GM12878 (cell line): ENCODE measurements around the gene ARHGEF3. TPM values are rescaled to one million over a fixed set of nuclear protein-coding genes. Genes with fewer than 3 reads are reported as not detected.

Experiments
- ATAC-seq: fragments of 200-7000 bp; cut with Tn5 transposase; 3 replicates; pipeline ENCODE4 v1.9.1; 2020; ENCODE audit warnings: mild to moderate bottlenecking, moderate library complexity
- BruUV-seq: library from RNA; stranded (reverse); fragments of 400-500 nt; replicated peaks from 2 replicates; lab custom pipeline; 2021; lab: Mats Ljungman, UMichigan
- CTCF ChIA-PET: fragments of 300-600 bp; sonication (Branson Sonifier 250); formaldehyde crosslinking; extraction: SDS; loops from one replicate; lab custom pipeline; 2021; ENCODE audit warnings: inconsistent platforms; lab: Yijun Ruan, JAX
- POLR2A ChIA-PET: fragments of 350-600 bp; formaldehyde crosslinking; extraction: SDS; loops from one replicate; lab custom pipeline; 2021; ENCODE audit warnings: inconsistent platforms; lab: Charles Lee
- RAD21 ChIA-PET: fragments of 300-600 bp; sonication (Branson Sonifier 250); formaldehyde crosslinking; loops from one replicate; lab custom pipeline; 2023; ENCODE audit warnings: antibody characterized with exemption; ENCODE audit not compliant: unreplicated experiment; lab: Charles Lee
- SMC1A ChIA-PET: fragments of 300-600 bp; sonication (Branson Sonifier 250); formaldehyde crosslinking; loops from one replicate; lab custom pipeline; 2023; ENCODE audit not compliant: unreplicated experiment, uncharacterized antibody; lab: Charles Lee
- DNase-seq: peaks from one replicate; pipeline ENCODE4 v3.0.0-alpha.2; 2011; ENCODE audit warnings: low read depth, low spot score
- FAIRE-seq: peaks from 3 replicates; lab custom pipeline; 2011; peaks lifted over from hg19 to GRCh38; lab: Jason Lieb, UNC
- H2AFZ ChIP-seq: 2 replicates; pipeline ENCODE4 v1.6.0; 2011; ENCODE audit warnings: low read depth, low read length, control low read depth; ENCODE audit not compliant: control insufficient read depth
- H3K27ac ChIP-seq: 2 replicates; pipeline ENCODE4 v1.5.1; 2011; ENCODE audit warnings: control low read depth; ENCODE audit not compliant: control insufficient read depth, insufficient read depth
- H3K27me3 ChIP-seq, 2 experiments: replicated peaks in 1 of 2; 2 replicates each; pipeline versions ENCODE4 v1.6.0 to v1.6.1; 2011; ENCODE audit warnings: low read length in 1 of 2; ENCODE audit not compliant: control insufficient read depth in 2 of 2, insufficient read depth in 2 of 2
- H3K36me3 ChIP-seq, 2 experiments: 2 replicates each; pipeline ENCODE4 v1.5.1; 2011; ENCODE audit warnings: low read length in 1 of 2; ENCODE audit not compliant: control insufficient read depth in 2 of 2, insufficient read depth in 2 of 2
- H3K4me1 ChIP-seq: 2 replicates; pipeline ENCODE4 v1.6.1; 2011; ENCODE audit warnings: mild to moderate bottlenecking, low read length, moderate library complexity, mixed read lengths; ENCODE audit not compliant: control insufficient read depth, insufficient read depth
- H3K4me2 ChIP-seq: 2 replicates; pipeline ENCODE4 v1.6.0; 2011; ENCODE audit warnings: control low read depth; ENCODE audit not compliant: control insufficient read depth, insufficient read depth
- H3K4me3 ChIP-seq: fragments of 200-600 bp; sonication (generic); 2 replicates; pipeline ENCODE4 v1.5.1; 2016
- H3K79me2 ChIP-seq: 2 replicates; pipeline ENCODE4 v1.6.0; 2011; ENCODE audit warnings: low read length; ENCODE audit not compliant: control insufficient read depth, insufficient read depth
- H3K9ac ChIP-seq: 2 replicates; pipeline ENCODE4 v1.8.0; 2011; ENCODE audit warnings: low read length, control low read depth, mixed read lengths; ENCODE audit not compliant: control insufficient read depth, insufficient read depth
- H3K9me3 ChIP-seq: replicated peaks from 3 replicates; pipeline ENCODE4 v1.5.1; 2011; ENCODE audit warnings: mild to moderate bottlenecking, low read length; ENCODE audit not compliant: control insufficient read depth, insufficient read depth
- H4K20me1 ChIP-seq: 2 replicates; pipeline ENCODE4 v1.6.0; 2011; ENCODE audit not compliant: control insufficient read depth, insufficient read depth
- CHD1 ChIP-seq: IDR thresholded peaks from 2 replicates; pipeline ENCODE4 v1.6.1; 2012; ENCODE audit warnings: low read depth, low read length, improper control_type of control experiment
- CHD2 ChIP-seq: IDR thresholded peaks from 2 replicates; pipeline ENCODE4 v1.6.1; 2011; ENCODE audit warnings: low read depth, low read length, improper control_type of control experiment, borderline replicate concordance
- FOXK2 ChIP-seq: fragments of 450-650 bp; IDR thresholded peaks from 2 replicates; pipeline ENCODE4 v1.6.1; 2017; ENCODE audit warnings: mild to moderate bottlenecking, moderate library complexity
- NFYA ChIP-seq: IDR thresholded peaks from 2 replicates; pipeline ENCODE4 v1.6.1; 2011; ENCODE audit warnings: low read depth, mild to moderate bottlenecking, low read length, improper control_type of control experiment, borderline replicate concordance
- POLR2A ChIP-seq: IDR thresholded peaks from 2 replicates; pipeline ENCODE4 v1.6.1; 2011; ENCODE audit warnings: low read depth, mild to moderate bottlenecking, low read length
- POLR2AphosphoS5 ChIP-seq: IDR thresholded peaks from 2 replicates; pipeline ENCODE4 v1.6.1; 2011; ENCODE audit warnings: mild to moderate bottlenecking, low read length, inconsistent platforms
- RCOR1 ChIP-seq: conservative IDR thresholded peaks from 2 replicates; pipeline ENCODE4 v1.6.1; 2012; ENCODE audit warnings: low read depth, low read length, improper control_type of control experiment
- SMAD1 ChIP-seq: fragments of 450-650 bp; IDR thresholded peaks from 2 replicates; pipeline ENCODE4 v1.6.1; 2018; ENCODE audit warnings: mild to moderate bottlenecking, low read depth; ENCODE audit not compliant: partially characterized antibody
- TCF12 ChIP-seq: IDR thresholded peaks from 2 replicates; pipeline ENCODE4 v1.6.1; 2011; ENCODE audit warnings: low read depth, mild to moderate bottlenecking, low read length
- ZSCAN29 ChIP-seq: fragments of 450-650 bp; IDR thresholded peaks from 2 replicates; pipeline ENCODE4 v1.6.1; 2017; ENCODE audit warnings: mild to moderate bottlenecking, moderate library complexity
- WGBS: methylation state at CpG from one replicate; pipeline ENCODE4 v1.1.6; 2016; ENCODE audit warnings: low lambda C conversion rate; ENCODE audit not compliant: insufficient replicate concordance, insufficient coverage; ENCODE audit errors: missing lambda C conversion rate; 5-methylcytosine and 5-hydroxymethylcytosine counted together
- in situ Hi-C: fragments of 300-500 bp; cut with MboI; formaldehyde crosslinking; loops from 9 replicates; pipeline ENCODE4 v1.14.3; 2018; ENCODE audit warnings: mixed read lengths
- intact Hi-C: fragments of 100-400 bp; cut with micrococcal nuclease; formaldehyde crosslinking; loops from one replicate; pipeline ENCODE4 v1.14.2; 2022; ENCODE audit not compliant: unreplicated experiment
- polyA plus RNA-seq, 11 experiments: library from polyadenylated mRNA; depleted of rRNA in 4 of 11; unstranded in 6 of 11; stranded (reverse) in 5 of 11; fragments of >200 nt; fragmentation: Nextera tagmentation in 4 of 11; fragmentation: Illumina TruSeq in 1 of 11; extraction: Ambion mirVana in 4 of 11; extraction: Trizol in 1 of 11; gene quantifications; 1 replicate in 1 of 11; 2 replicates in 10 of 11; pipeline versions ENCODE4 v1.2.1 to v1.2.3, GENCODE V29; 2011 to 2016; ENCODE audit warnings: inconsistent platforms in 2 of 11, missing spikeins in 2 of 11, low read depth in 1 of 11
- total RNA-seq, 4 experiments: library from RNA; depleted of rRNA in 3 of 4; stranded (reverse); fragments of >200 nt in 3 of 4; fragmentation: Illumina TruSeq in 1 of 4; extraction: Trizol in 1 of 4; gene quantifications; 2 replicates each; pipeline versions ENCODE4 v1.2.1 to v1.2.3, GENCODE V29; 2013 to 2021
- TF ChIP-seq, protein P1 (sequence below): fragments of 450-650 bp; IDR thresholded peaks from 2 replicates; pipeline ENCODE4 v1.6.1; 2017; ENCODE audit warnings: mild to moderate bottlenecking, moderate library complexity
- TF ChIP-seq, protein P2 (sequence below): fragments of 450-650 bp; IDR thresholded peaks from 2 replicates; pipeline ENCODE4 v1.6.1; 2016; ENCODE audit warnings: mild to moderate bottlenecking
- TF ChIP-seq, protein P3 (sequence below): fragments of 450-650 bp; IDR thresholded peaks from 2 replicates; pipeline ENCODE4 v1.6.1; 2017; ENCODE audit warnings: borderline replicate concordance
- TF ChIP-seq, protein P4 (sequence below): fragments of 450-650 bp; IDR thresholded peaks from 2 replicates; pipeline ENCODE4 v1.6.1; 2018; ENCODE audit warnings: mild to moderate bottlenecking, low read depth, moderate library complexity; ENCODE audit not compliant: partially characterized antibody

ARHGEF3 gene
- total and polyA plus RNA-seq, 10 of the 15 experiments (the other 5 are each of a cell fraction or from before 2014, with no cell fraction given): 21.8 to 78.7 (median 56.2) TPM

DNA sequence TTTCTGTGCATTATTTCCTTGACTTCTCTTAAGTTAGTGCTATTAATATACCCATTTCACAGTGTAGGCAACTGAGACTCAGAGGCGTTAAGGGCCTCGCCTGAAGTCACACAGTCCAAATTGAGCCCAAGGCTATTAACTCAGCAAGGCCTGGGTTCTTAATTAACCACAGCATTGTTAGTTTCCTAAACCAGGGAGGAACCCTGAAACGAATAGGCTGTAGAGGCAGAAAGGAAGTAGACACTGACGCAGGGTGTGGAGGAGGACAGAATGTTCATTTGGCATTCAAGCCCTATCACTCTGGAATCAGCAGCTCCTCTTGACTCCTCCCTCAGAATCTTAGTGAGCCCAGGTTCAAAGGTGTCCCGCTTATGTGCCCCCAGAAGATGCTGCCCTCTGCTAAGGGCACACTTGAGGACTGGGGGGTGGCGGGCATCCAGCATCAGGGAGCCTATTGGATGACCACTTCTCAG is 13.9 kb downstream of the ARHGEF3 start:
- DNase-seq (no peak), ATAC-seq (peak; percentile 50), FAIRE-seq (no peak)
- ChIA-PET RAD21 (interaction anchor here (0.5 to 5.3 kb wide), 13 partner anchors 8 to 201 kb away, joined by 3 to 146 read pairs (median 6); partner anchors contain the start of gene ARHGEF3), CTCF (interaction anchor here (0.6 to 3.9 kb wide), 9 partner anchors 8 to 1374 kb away, joined by 3 to 104 read pairs (median 4); partner anchors contain the start of gene ARHGEF3), POLR2A (interaction anchor here (1.7 to 5.0 kb wide), 5 partner anchors 10 to 63 kb away, joined by 5 to 47 read pairs (median 11); partner anchors contain the start of gene ARHGEF3), SMC1A (interaction anchor here (0.8 to 15.2 kb wide), 10 partner anchors 10 to 201 kb away, joined by 3 to 383 read pairs (median 8); partner anchors contain the start of gene ARHGEF3)
- no peak overlapping the region for H3K9ac ChIP-seq
- WGBS: 90% methylated on average over 6 of the region's 6 CpGs
- no TSS peak for BruUV-seq
- H3K4me2 ChIP-seq: no peak overlapping the region; the same call in 1 of the 2 replicates
- no peaks in the 10 kb centered on the region for H3K27me3 ChIP-seq
- H4K20me1 ChIP-seq: no peaks in the 10 kb centered on the region
- peaks cover 29% of the 10 kb centered on the region for H3K79me2 ChIP-seq
- H2AFZ ChIP-seq: no peak overlapping the region
- intact Hi-C loops: no loop called here
- no peak overlapping the region; the same call in 1 of the 2 replicates for H3K4me3 ChIP-seq
- H3K4me1 ChIP-seq: peaks cover 66% of the 10 kb centered on the region
- H3K9me3 ChIP-seq: no peaks in the 10 kb centered on the region
- in situ Hi-C loops: no loop called here
- H3K36me3 ChIP-seq: no peaks in the 10 kb centered on the region; a peak in 2 of 4 replicates
- no peak overlapping the region for H3K27ac ChIP-seq
- no peak for TF ChIP-seq CHD1
- TF ChIP-seq TCF12: no peak
- no peak for TF ChIP-seq CHD2
- no peak for TF ChIP-seq ZSCAN29
- TF ChIP-seq FOXK2: no peak
- TF ChIP-seq, protein P1, sequence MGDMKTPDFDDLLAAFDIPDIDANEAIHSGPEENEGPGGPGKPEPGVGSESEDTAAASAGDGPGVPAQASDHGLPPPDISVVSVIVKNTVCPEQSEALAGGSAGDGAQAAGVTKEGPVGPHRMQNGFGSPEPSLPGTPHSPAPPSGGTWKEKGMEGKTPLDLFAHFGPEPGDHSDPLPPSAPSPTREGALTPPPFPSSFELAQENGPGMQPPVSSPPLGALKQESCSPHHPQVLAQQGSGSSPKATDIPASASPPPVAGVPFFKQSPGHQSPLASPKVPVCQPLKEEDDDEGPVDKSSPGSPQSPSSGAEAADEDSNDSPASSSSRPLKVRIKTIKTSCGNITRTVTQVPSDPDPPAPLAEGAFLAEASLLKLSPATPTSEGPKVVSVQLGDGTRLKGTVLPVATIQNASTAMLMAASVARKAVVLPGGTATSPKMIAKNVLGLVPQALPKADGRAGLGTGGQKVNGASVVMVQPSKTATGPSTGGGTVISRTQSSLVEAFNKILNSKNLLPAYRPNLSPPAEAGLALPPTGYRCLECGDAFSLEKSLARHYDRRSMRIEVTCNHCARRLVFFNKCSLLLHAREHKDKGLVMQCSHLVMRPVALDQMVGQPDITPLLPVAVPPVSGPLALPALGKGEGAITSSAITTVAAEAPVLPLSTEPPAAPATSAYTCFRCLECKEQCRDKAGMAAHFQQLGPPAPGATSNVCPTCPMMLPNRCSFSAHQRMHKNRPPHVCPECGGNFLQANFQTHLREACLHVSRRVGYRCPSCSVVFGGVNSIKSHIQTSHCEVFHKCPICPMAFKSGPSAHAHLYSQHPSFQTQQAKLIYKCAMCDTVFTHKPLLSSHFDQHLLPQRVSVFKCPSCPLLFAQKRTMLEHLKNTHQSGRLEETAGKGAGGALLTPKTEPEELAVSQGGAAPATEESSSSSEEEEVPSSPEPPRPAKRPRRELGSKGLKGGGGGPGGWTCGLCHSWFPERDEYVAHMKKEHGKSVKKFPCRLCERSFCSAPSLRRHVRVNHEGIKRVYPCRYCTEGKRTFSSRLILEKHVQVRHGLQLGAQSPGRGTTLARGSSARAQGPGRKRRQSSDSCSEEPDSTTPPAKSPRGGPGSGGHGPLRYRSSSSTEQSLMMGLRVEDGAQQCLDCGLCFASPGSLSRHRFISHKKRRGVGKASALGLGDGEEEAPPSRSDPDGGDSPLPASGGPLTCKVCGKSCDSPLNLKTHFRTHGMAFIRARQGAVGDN: 0 out of 2 replicates have a peak, but pooled peaks have one; percentile 30
- TF ChIP-seq, protein P2, sequence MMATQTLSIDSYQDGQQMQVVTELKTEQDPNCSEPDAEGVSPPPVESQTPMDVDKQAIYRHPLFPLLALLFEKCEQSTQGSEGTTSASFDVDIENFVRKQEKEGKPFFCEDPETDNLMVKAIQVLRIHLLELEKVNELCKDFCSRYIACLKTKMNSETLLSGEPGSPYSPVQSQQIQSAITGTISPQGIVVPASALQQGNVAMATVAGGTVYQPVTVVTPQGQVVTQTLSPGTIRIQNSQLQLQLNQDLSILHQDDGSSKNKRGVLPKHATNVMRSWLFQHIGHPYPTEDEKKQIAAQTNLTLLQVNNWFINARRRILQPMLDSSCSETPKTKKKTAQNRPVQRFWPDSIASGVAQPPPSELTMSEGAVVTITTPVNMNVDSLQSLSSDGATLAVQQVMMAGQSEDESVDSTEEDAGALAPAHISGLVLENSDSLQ: no peak
- no peak for TF ChIP-seq NFYA
- 0 out of 2 replicates have a peak, but pooled peaks have one; percentile 34 for TF ChIP-seq RCOR1
- TF ChIP-seq, protein P3, sequence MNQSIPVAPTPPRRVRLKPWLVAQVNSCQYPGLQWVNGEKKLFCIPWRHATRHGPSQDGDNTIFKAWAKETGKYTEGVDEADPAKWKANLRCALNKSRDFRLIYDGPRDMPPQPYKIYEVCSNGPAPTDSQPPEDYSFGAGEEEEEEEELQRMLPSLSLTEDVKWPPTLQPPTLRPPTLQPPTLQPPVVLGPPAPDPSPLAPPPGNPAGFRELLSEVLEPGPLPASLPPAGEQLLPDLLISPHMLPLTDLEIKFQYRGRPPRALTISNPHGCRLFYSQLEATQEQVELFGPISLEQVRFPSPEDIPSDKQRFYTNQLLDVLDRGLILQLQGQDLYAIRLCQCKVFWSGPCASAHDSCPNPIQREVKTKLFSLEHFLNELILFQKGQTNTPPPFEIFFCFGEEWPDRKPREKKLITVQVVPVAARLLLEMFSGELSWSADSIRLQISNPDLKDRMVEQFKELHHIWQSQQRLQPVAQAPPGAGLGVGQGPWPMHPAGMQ: no peak
- no peak for TF ChIP-seq SMAD1
- TF ChIP-seq, protein P4, sequence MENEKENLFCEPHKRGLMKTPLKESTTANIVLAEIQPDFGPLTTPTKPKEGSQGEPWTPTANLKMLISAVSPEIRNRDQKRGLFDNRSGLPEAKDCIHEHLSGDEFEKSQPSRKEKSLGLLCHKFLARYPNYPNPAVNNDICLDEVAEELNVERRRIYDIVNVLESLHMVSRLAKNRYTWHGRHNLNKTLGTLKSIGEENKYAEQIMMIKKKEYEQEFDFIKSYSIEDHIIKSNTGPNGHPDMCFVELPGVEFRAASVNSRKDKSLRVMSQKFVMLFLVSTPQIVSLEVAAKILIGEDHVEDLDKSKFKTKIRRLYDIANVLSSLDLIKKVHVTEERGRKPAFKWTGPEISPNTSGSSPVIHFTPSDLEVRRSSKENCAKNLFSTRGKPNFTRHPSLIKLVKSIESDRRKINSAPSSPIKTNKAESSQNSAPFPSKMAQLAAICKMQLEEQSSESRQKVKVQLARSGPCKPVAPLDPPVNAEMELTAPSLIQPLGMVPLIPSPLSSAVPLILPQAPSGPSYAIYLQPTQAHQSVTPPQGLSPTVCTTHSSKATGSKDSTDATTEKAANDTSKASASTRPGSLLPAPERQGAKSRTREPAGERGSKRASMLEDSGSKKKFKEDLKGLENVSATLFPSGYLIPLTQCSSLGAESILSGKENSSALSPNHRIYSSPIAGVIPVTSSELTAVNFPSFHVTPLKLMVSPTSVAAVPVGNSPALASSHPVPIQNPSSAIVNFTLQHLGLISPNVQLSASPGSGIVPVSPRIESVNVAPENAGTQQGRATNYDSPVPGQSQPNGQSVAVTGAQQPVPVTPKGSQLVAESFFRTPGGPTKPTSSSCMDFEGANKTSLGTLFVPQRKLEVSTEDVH: no peak
- no peak for TF ChIP-seq POLR2A
- no peak for TF ChIP-seq POLR2AphosphoS5
